Neural progenitor cell (in vitro differentiated cells): Measurements from ENCODE around the gene LMBRD2. TPM values are rescaled to one million over a fixed set of nuclear protein-coding genes. Genes with fewer than 3 reads are reported as not detected.
"Not testable (repeated sequence)": the region's sequence is repeated elsewhere in the genome, so short reads cannot be mapped to it uniquely, and the experiment has no call there.

Experiments used
- DNase-seq: peaks from one replicate; pipeline ENCODE4 v3.0.0-alpha.2; 2016; ENCODE audit warnings: low spot score
- H2AFZ ChIP-seq: fragments of 200-600 bp; sonication (generic); replicated peaks from 2 replicates; pipeline ENCODE4 v1.6.1; 2016; ENCODE audit warnings: antibody characterized with exemption
- H3F3A ChIP-seq: fragments of 200-600 bp; sonication (generic); 2 replicates; pipeline ENCODE4 v1.6.1; 2016; ENCODE audit warnings: antibody characterized with exemption, low read depth
- H3K27ac ChIP-seq: fragments of 200-600 bp; sonication (generic); 2 replicates; pipeline ENCODE4 v1.5.1; 2016; ENCODE audit warnings: mild to moderate bottlenecking
- H3K27me3 ChIP-seq: fragments of 200-600 bp; sonication (generic); 2 replicates; pipeline ENCODE4 v1.6.1; 2016; ENCODE audit warnings: mild to moderate bottlenecking, moderate library complexity
- H3K36me3 ChIP-seq: fragments of 200-600 bp; sonication (generic); 2 replicates; pipeline ENCODE4 v1.5.1; 2016
- H3K4me1 ChIP-seq: fragments of 200-600 bp; sonication (generic); 2 replicates; pipeline ENCODE4 v1.6.1; 2016; ENCODE audit warnings: mixed run types
- H3K4me2 ChIP-seq: fragments of 200-600 bp; sonication (generic); 2 replicates; pipeline ENCODE4 v1.6.1; 2016
- H3K4me3 ChIP-seq: fragments of 200-600 bp; sonication (generic); 2 replicates; pipeline ENCODE4 v1.5.1; 2016
- H3K79me2 ChIP-seq: fragments of 200-600 bp; sonication (generic); 2 replicates; pipeline ENCODE4 v1.6.1; 2016; ENCODE audit warnings: low read depth
- H3K9ac ChIP-seq: fragments of 200-600 bp; sonication (generic); 2 replicates; pipeline ENCODE4 v1.6.1; 2016
- H3K9me3 ChIP-seq: fragments of 200-600 bp; sonication (generic); 2 replicates; pipeline ENCODE4 v1.5.1; 2016; ENCODE audit warnings: low read depth
- H4K20me1 ChIP-seq: fragments of 200-600 bp; sonication (generic); 2 replicates; pipeline ENCODE4 v1.6.1; 2016; ENCODE audit warnings: low read depth
- H3K27ac Mint-ChIP-seq: 3 replicates; pipeline ENCODE4 v1.8.0; 2021; ENCODE audit warnings: mixed read lengths
- H3K27me3 Mint-ChIP-seq: 2 replicates; pipeline ENCODE4 v1.8.0; 2022; ENCODE audit warnings: low read depth, mild to moderate bottlenecking, inconsistent platforms, moderate library complexity, mixed read lengths; ENCODE audit not compliant: insufficient read depth
- H3K36me3 Mint-ChIP-seq: 3 replicates; pipeline ENCODE4 v1.8.0; 2021; ENCODE audit warnings: mixed read lengths
- H3K4me1 Mint-ChIP-seq: 3 replicates; pipeline ENCODE4 v1.8.0; 2021; ENCODE audit warnings: mixed read lengths
- H3K4me3 Mint-ChIP-seq: 3 replicates; pipeline ENCODE4 v1.8.0; 2021; ENCODE audit warnings: mild to moderate bottlenecking, moderate library complexity, mixed read lengths
- H3K9me3 Mint-ChIP-seq: 3 replicates; pipeline ENCODE4 v1.8.0; 2020; ENCODE audit warnings: mixed read lengths
- EZH2 ChIP-seq: fragments of 200-600 bp; sonication (generic); IDR thresholded peaks from 2 replicates; pipeline ENCODE4 v1.6.1; 2017; ENCODE audit warnings: antibody characterized with exemption, mild to moderate bottlenecking, moderate library complexity
- EZH2phosphoT487 ChIP-seq: fragments of 200-600 bp; sonication (generic); IDR thresholded peaks from 2 replicates; pipeline ENCODE4 v1.6.1; 2017; ENCODE audit warnings: antibody characterized with exemption
- total RNA-seq: library from RNA; depleted of rRNA; stranded (reverse); fragments of >200 nt; gene quantifications from 2 replicates; pipeline ENCODE4 v1.2.3, GENCODE V29; 2015; ENCODE audit warnings: low replicate concordance
- TF ChIP-seq, protein P1 (sequence below): fragments of 200-600 bp; sonication (generic); IDR thresholded peaks from 2 replicates; pipeline ENCODE4 v1.5.1; 2017; ENCODE audit warnings: antibody characterized with exemption, mild to moderate bottlenecking

Gene LMBRD2
- total RNA-seq, 1 donor from 2014 or later: 11.8 TPM

DNA sequence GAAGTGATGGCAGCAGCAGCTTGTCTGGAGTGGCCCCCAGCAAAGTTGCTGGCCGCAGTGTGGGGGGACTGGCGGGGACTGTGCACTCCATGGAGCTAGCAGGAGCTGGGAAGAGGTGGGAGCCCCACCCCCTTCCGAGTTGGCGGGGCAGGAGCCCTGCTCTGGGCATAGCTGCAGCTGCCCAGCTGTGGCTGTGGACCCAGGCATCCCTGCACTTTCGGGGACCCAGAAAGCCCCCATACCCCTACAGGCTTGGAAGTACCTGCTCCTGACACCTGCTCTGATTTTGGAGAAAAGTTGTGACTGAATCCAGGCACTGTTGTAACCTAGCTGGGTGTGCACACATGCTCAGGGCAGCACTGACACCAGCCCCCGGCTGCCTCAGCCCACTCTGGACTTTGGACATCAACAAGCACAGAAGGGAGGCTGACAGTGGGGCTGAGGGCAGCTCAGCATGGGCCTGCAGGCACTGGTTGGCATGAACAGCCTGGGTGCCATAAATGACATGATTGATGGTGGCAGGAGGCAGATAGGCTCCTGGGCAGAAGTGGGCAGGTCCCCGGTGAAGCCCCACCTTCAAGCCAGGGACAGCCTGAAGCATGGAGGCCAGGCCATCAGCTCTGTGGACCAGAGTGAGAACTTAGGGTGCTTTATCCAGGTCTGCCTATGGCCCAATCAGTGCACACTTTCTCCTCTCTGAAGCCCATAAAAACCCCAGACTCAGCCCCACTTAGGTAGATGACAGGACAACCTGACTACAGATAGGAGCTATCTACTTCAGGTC is 12.6 kb downstream of the LMBRD2 start:
- Mint-ChIP-seq H3K4me1 (no peaks in the 10 kb centered on the region), H3K27ac (no peak overlapping the region), H3K36me3 (peaks cover 2% of the 10 kb centered on the region), H3K27me3 (no peaks in the 10 kb centered on the region), H3K4me3 (no peak overlapping the region), H3K9me3 (no peaks in the 10 kb centered on the region)
- DNase-seq: no peak
- H3K4me3 ChIP-seq: no peak overlapping the region
- H3F3A ChIP-seq: no peaks in the 10 kb centered on the region
- no peak overlapping the region for H3K4me2 ChIP-seq
- H3K4me1 ChIP-seq: no peaks in the 10 kb centered on the region
- no peaks in the 10 kb centered on the region for H3K79me2 ChIP-seq
- TF ChIP-seq, protein P1, sequence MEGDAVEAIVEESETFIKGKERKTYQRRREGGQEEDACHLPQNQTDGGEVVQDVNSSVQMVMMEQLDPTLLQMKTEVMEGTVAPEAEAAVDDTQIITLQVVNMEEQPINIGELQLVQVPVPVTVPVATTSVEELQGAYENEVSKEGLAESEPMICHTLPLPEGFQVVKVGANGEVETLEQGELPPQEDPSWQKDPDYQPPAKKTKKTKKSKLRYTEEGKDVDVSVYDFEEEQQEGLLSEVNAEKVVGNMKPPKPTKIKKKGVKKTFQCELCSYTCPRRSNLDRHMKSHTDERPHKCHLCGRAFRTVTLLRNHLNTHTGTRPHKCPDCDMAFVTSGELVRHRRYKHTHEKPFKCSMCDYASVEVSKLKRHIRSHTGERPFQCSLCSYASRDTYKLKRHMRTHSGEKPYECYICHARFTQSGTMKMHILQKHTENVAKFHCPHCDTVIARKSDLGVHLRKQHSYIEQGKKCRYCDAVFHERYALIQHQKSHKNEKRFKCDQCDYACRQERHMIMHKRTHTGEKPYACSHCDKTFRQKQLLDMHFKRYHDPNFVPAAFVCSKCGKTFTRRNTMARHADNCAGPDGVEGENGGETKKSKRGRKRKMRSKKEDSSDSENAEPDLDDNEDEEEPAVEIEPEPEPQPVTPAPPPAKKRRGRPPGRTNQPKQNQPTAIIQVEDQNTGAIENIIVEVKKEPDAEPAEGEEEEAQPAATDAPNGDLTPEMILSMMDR: no peak
- TF ChIP-seq EZH2: no peak
- no peak for TF ChIP-seq EZH2phosphoT487
- no peak overlapping the region for H3K9ac ChIP-seq
- no peaks in the 10 kb centered on the region for H3K27me3 ChIP-seq
- peaks cover 7% of the 10 kb centered on the region for H3K36me3 ChIP-seq
- H2AFZ ChIP-seq: no peak overlapping the region
- no peaks in the 10 kb centered on the region for H4K20me1 ChIP-seq
- H3K9me3 ChIP-seq: no peaks in the 10 kb centered on the region
- no peak overlapping the region for H3K27ac ChIP-seq

DNA sequence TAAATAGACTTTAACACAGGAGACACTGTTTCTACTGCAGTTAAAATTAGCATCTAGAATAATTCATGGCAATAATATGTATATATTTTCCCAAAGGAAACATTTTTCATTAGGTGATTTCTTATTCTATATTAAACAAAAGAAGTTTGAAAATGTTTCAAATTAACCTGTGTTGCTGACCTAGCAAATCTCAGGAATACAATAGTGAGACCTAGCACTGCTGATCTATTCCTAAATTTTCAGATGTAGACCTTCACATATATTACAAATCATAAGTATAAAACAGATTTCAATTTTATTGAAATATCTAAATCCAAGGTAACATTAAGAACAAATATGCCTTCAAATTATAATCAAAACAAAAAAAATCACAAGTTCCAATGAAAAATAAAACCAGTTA is 15.1 kb downstream of the LMBRD2 start:
- Histone ChIP-seq H3K79me2 (no peaks in the 10 kb centered on the region), H3K4me1 (no peaks in the 10 kb centered on the region), H3K4me3 (no peak overlapping the region), H3K27me3 (no peaks in the 10 kb centered on the region), H3K9ac (no peak overlapping the region), H3K9me3 (no peaks in the 10 kb centered on the region), H3K27ac (no peak overlapping the region), H3K36me3 (no peaks in the 10 kb centered on the region), H3K4me2 (no peak overlapping the region), H4K20me1 (no peaks in the 10 kb centered on the region), H3F3A (no peaks in the 10 kb centered on the region), H2AFZ (no peak overlapping the region)
- TF ChIP-seq, protein P1: no peak
- TF ChIP-seq EZH2: no peak
- Mint-ChIP-seq H3K4me1 (no peaks in the 10 kb centered on the region), H3K36me3 (peaks cover 8% of the 10 kb centered on the region), H3K9me3 (no peaks in the 10 kb centered on the region), H3K4me3 (no peak overlapping the region), H3K27me3 (no peaks in the 10 kb centered on the region), H3K27ac (no peak overlapping the region)
- DNase-seq: no peak

DNA sequence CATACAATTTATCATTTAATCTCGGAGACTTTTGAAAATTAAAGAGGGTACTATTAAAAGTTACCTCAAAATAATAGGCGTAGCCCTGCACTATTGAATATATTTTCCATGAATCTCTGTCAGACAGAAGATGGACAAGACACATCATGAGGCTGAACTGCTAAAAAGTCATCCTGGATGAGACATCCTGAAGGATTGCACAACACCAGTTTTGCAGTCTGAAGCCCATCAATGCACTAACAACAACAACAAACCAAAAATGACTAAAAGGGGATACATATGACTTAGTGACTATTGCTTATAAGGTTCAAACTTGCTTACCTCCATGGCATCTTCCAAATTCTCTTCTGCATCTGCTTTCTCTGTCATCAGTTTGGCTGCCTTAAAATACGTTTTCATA is 15.7 kb downstream of the LMBRD2 start:
- no peak overlapping the region for H3K4me3 ChIP-seq
- H3F3A ChIP-seq: no peaks in the 10 kb centered on the region
- H3K27me3 ChIP-seq: no peaks in the 10 kb centered on the region
- Mint-ChIP-seq H3K4me1 (no peaks in the 10 kb centered on the region), H3K36me3 (peaks cover 10% of the 10 kb centered on the region), H3K27me3 (no peaks in the 10 kb centered on the region), H3K9me3 (no peaks in the 10 kb centered on the region), H3K27ac (no peak overlapping the region), H3K4me3 (no peak overlapping the region)
- H3K27ac ChIP-seq: no peak overlapping the region
- no peaks in the 10 kb centered on the region for H3K79me2 ChIP-seq
- no peaks in the 10 kb centered on the region for H3K4me1 ChIP-seq
- no peak for DNase-seq
- no peak overlapping the region for H3K9ac ChIP-seq
- H3K36me3 ChIP-seq: no peaks in the 10 kb centered on the region
- no peak overlapping the region for H2AFZ ChIP-seq
- no peaks in the 10 kb centered on the region for H4K20me1 ChIP-seq
- no peak overlapping the region for H3K4me2 ChIP-seq
- TF ChIP-seq EZH2: no peak
- TF ChIP-seq, protein P1: no peak
- no peak for TF ChIP-seq EZH2phosphoT487
- no peaks in the 10 kb centered on the region for H3K9me3 ChIP-seq

DNA sequence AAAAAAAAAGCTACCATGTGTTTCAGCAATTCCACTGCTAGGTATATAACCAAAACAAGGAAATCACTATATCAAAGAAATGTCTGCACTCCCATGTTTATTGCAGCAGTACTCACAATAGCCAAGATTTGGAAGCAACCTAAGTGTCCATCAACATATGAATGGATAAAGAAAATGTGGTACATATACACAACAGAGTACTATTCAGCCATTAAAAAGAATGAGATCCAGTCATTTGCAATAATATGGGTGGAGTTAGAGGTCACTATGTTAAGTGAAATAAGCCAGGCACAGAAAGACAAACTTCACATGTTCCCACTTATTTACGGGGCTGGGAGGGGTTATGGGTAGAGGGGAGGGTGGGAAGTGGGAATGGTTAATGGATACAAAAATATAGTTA is 18.7 kb downstream of the LMBRD2 start:
- not testable (repeated sequence) for H3K27me3 Mint-ChIP-seq, H3K4me3 Mint-ChIP-seq

DNA sequence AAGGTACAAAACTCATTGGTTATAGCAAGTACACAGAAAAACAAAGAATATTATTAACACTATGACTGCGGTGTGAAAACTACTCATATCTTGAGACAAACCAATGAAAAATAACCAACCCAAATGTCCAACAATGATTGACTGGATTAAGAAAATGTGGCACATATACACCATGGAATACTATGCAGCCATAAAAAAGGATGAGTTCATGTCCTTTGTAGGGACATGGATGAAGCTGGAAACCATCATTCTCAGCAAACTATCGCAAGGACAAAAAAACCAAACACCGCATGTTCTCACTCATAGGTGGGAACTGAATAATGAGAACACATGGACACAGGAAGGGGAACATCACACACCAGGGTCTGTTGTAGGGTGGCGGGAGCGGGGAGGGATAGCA is 22.0 kb downstream of the LMBRD2 start:
- peaks cover 16% of the 10 kb centered on the region for H3K9me3 Mint-ChIP-seq
- peaks cover 26% of the 10 kb centered on the region for H3K36me3 Mint-ChIP-seq
- not testable (repeated sequence) for H3K4me3 Mint-ChIP-seq

More for the DNA sequence above, 18.7 kb downstream of the LMBRD2 start:
- Mint-ChIP-seq H3K9me3 (peaks cover 15% of the 10 kb centered on the region), H3K36me3 (peaks cover 22% of the 10 kb centered on the region)
- not testable (repeated sequence) for H3K79me2 ChIP-seq, H2AFZ ChIP-seq, H4K20me1 ChIP-seq, H3K4me1 Mint-ChIP-seq, H3K4me3 ChIP-seq, H3K9ac ChIP-seq, H3K9me3 ChIP-seq, H3K36me3 ChIP-seq, H3K4me2 ChIP-seq, H3K27ac ChIP-seq, H3K4me1 ChIP-seq, DNase-seq, H3F3A ChIP-seq, H3K27ac Mint-ChIP-seq, H3K27me3 ChIP-seq

More for the DNA sequence above, 22.0 kb downstream of the LMBRD2 start:
- H2AFZ ChIP-seq, H3K27me3 ChIP-seq, H3F3A ChIP-seq, H3K9ac ChIP-seq, H3K79me2 ChIP-seq, H3K36me3 ChIP-seq, H3K9me3 ChIP-seq, H3K4me3 ChIP-seq, H3K4me2 ChIP-seq, H3K4me1 ChIP-seq, H3K27ac Mint-ChIP-seq, H3K27me3 Mint-ChIP-seq, H3K4me1 Mint-ChIP-seq, H4K20me1 ChIP-seq, H3K27ac ChIP-seq, DNase-seq: not testable (repeated sequence)
